ENCODE measurements around the gene MAP3K13. TPM values are rescaled to one million over a fixed set of nuclear protein-coding genes. Genes with fewer than 3 reads are reported as not detected.

Gene MAP3K13
- total and polyA plus RNA-seq, 7 donors, result 21.7 to 64.7 (median 26.0) TPM

DNA sequence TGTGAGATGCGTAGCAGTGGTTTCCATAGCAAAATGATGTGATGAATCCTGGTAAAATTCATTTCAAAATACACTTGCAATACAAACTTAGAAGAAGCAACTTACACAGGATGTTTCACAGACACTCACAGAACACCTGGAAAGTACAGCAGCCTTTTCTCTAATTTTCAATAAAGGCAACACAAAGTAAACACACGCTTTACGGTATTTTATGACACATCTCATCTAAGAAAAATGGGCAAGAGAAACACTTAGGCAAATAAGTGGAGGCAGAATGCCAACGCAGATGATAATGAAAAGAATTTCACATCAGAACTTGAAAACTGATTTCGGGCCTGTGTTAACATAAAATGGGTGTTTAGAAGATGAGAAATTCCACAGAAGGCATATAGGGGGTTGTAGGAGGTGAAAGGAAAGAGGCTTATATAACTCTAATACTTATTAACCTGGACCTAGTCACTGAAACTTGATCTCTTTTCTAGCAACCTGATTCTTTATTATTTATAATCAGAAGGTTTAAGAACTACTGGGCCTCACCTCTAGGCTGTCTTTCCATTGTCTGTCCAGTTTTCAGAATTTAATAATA is 25.6 kb upstream of the MAP3K13 start:
- intact Hi-C loops (cut with DNase I), result no loop called here
- Histone ChIP-seq H3K36me3 (no peaks in the 10 kb centered on the region), H3K27me3 (no peaks in the 10 kb centered on the region), H3K4me3 (no peak overlapping the region), H3K4me1 (peaks cover 0 to 15% (median 3%) of the 10 kb centered on the region in 4 donors), H3K9me3 (no peaks in the 10 kb centered on the region), H3K27ac (no peak overlapping the region)
- WGBS, 2 donors, result 19 to 61% methylated on average over 5 of the region's 5 CpGs
- no peak for TF ChIP-seq EP300 (IDR thresholded peaks at IDR 0.05)
- no peak for TF ChIP-seq POLR2A (IDR thresholded peaks at IDR 0.05)
- TF ChIP-seq POLR2AphosphoS5 (IDR thresholded peaks at IDR 0.05), result no peak
- TF ChIP-seq, protein P1, sequence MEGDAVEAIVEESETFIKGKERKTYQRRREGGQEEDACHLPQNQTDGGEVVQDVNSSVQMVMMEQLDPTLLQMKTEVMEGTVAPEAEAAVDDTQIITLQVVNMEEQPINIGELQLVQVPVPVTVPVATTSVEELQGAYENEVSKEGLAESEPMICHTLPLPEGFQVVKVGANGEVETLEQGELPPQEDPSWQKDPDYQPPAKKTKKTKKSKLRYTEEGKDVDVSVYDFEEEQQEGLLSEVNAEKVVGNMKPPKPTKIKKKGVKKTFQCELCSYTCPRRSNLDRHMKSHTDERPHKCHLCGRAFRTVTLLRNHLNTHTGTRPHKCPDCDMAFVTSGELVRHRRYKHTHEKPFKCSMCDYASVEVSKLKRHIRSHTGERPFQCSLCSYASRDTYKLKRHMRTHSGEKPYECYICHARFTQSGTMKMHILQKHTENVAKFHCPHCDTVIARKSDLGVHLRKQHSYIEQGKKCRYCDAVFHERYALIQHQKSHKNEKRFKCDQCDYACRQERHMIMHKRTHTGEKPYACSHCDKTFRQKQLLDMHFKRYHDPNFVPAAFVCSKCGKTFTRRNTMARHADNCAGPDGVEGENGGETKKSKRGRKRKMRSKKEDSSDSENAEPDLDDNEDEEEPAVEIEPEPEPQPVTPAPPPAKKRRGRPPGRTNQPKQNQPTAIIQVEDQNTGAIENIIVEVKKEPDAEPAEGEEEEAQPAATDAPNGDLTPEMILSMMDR (IDR thresholded peaks at IDR 0.05), result no peak
- DNase-seq, result no peak

DNA sequence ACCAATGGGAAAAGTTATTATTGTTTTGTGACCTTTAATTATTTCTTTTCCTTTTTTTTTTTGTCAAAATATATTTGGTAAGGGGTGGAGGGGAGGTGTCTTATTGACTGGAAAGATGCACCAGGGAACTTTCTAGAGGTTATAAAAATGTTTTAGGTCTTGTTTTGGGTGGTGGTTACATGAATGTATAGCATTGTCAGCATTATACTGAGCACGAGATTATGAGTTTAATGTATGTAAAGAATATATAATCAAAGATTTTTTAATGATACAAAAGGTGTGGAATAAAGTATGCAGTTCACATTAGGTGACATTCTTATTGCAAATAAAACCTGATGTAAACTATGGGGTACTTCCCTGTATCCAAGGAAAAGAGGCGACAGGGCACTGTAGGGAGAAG is 23.0 kb upstream of the MAP3K13 start:
- Histone ChIP-seq H3K27me3 (no peaks in the 10 kb centered on the region), H3K9me3 (no peaks in the 10 kb centered on the region), H3K27ac (no peak overlapping the region), H3K4me1 (peaks cover 0 to 15% (median 3%) of the 10 kb centered on the region in 4 donors), H3K36me3 (no peaks in the 10 kb centered on the region), H3K4me3 (no peak overlapping the region)
- intact Hi-C loops (cut with DNase I), result no loop called here
- TF ChIP-seq POLR2A (IDR thresholded peaks at IDR 0.05), result no peak
- no peak for TF ChIP-seq EP300 (IDR thresholded peaks at IDR 0.05)
- TF ChIP-seq, protein P1 (IDR thresholded peaks at IDR 0.05), result no peak
- no peak for TF ChIP-seq POLR2AphosphoS5 (IDR thresholded peaks at IDR 0.05)
- no peak for DNase-seq
- WGBS, 2 donors, result 55 to 75% methylated on average over 2 of the region's 2 CpGs

DNA sequence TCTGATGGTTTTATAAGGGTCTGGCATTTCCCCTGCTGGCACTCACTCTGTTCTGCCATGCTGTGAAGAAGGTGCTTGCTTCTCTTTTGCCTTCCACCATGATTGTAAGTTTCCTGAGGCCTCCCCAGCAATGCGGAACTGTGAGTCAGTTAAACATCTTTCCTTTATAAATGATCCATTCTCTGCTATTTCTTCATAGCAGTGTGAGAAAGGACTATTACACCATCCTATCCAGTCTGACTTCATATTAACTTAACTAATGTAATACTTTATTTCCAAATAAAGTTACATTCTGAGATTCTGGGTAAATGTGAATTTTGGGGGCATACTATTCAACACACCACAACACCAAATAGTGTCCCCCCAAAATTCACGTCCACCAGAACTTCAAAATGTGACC is 22.2 kb upstream of the MAP3K13 start:
- Histone ChIP-seq H3K4me1 (peaks cover 0 to 14% (median 2%) of the 10 kb centered on the region in 4 donors), H3K27ac (no peak overlapping the region), H3K36me3 (no peaks in the 10 kb centered on the region), H3K4me3 (no peak overlapping the region), H3K27me3 (no peaks in the 10 kb centered on the region), H3K9me3 (no peaks in the 10 kb centered on the region)
- TF ChIP-seq POLR2AphosphoS5 (IDR thresholded peaks at IDR 0.05), result no peak
- TF ChIP-seq, protein P1 (IDR thresholded peaks at IDR 0.05), result no peak
- TF ChIP-seq POLR2A (IDR thresholded peaks at IDR 0.05), result no peak
- TF ChIP-seq EP300 (IDR thresholded peaks at IDR 0.05), result no peak
- WGBS, 2 donors, result 83 to 94% methylated on average over 2 of the region's 2 CpGs
- intact Hi-C loops (cut with DNase I), result no loop called here
- DNase-seq, result no peak

GRCh38 chr3:185341616-185342458 is 21.1 kb upstream of the MAP3K13 start:
- Histone ChIP-seq H3K27ac (no peak overlapping the region), H3K36me3 (no peaks in the 10 kb centered on the region), H3K4me3 (no peak overlapping the region), H3K27me3 (no peaks in the 10 kb centered on the region), H3K4me1 (peaks cover 0 to 9% (median 0%) of the 10 kb centered on the region in 4 donors), H3K9me3 (no peaks in the 10 kb centered on the region)
- TF ChIP-seq POLR2AphosphoS5 (IDR thresholded peaks at IDR 0.05), result peak in 1 of 4 donors; percentile 7
- no peak for TF ChIP-seq POLR2A (IDR thresholded peaks at IDR 0.05)
- peak; percentile 74 for DNase-seq
- WGBS, 2 donors, result 73 to 80% methylated on average over 5 of the region's 5 CpGs
- intact Hi-C loops (cut with DNase I), result no loop called here

DNA sequence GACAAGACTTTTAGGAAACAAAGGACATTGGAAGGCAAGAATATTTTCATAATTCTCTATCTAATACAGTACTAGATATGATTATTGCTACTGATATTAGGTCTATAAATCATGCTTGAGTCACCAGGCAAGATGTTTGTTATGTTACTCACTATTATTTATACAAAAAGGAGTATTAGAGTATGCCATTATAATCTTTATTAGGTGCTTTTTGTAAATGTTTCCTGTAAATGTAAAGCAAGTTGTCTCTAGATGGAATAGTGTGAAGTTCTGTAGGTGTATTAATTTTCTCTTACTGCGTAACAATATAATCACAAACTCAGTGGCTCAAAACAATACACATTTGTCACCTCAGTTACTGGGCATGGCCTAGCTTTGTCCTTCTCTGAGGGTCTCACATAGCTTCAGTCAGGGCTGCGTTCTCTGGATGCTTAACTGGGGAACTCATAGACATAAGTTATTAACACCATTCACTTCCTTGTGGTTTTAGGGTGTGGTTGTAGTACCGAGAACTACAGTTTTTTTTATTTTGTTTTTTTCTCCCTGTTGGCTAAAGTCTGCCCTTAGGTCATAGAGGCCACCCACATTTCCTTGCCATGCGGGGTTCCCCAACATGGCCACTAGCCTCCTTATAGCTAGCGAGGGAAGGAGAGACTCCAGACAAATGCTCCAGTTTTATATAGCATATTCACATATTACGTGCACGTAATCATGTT is 20.3 kb upstream of the MAP3K13 start:
- TF ChIP-seq EP300 (IDR thresholded peaks at IDR 0.05), result no peak
- no peak for TF ChIP-seq POLR2AphosphoS5 (IDR thresholded peaks at IDR 0.05)
- TF ChIP-seq POLR2A (IDR thresholded peaks at IDR 0.05), result no peak
- TF ChIP-seq, protein P1 (IDR thresholded peaks at IDR 0.05), result no peak
- H3K4me1 ChIP-seq, result peaks cover 0 to 1% (median 0%) of the 10 kb centered on the region in 4 donors
- no peaks in the 10 kb centered on the region for H3K27me3 ChIP-seq
- H3K36me3 ChIP-seq, result no peaks in the 10 kb centered on the region
- 51 to 65% methylated on average over 7 of the region's 7 CpGs for WGBS, 2 donors
- H3K4me3 ChIP-seq, result no peak overlapping the region
- DNase-seq, result no peak
- no peaks in the 10 kb centered on the region for H3K9me3 ChIP-seq
- intact Hi-C loops (cut with DNase I), result no loop called here
- H3K27ac ChIP-seq, result no peak overlapping the region

Data from sigmoid colon (tissue), 7 donors.